GM18868 (cell line): Measurements from ENCODE around the gene GPC1.

ENCODE experiments used
- ATAC-seq: cut with Tn5 transposase; IDR thresholded peaks from one replicate; pipeline ENCODE4 v1.9.1; 2021; ENCODE audit warnings: mild to moderate bottlenecking, moderate library complexity; ENCODE audit not compliant: unreplicated experiment

Gene GPC1

DNA sequence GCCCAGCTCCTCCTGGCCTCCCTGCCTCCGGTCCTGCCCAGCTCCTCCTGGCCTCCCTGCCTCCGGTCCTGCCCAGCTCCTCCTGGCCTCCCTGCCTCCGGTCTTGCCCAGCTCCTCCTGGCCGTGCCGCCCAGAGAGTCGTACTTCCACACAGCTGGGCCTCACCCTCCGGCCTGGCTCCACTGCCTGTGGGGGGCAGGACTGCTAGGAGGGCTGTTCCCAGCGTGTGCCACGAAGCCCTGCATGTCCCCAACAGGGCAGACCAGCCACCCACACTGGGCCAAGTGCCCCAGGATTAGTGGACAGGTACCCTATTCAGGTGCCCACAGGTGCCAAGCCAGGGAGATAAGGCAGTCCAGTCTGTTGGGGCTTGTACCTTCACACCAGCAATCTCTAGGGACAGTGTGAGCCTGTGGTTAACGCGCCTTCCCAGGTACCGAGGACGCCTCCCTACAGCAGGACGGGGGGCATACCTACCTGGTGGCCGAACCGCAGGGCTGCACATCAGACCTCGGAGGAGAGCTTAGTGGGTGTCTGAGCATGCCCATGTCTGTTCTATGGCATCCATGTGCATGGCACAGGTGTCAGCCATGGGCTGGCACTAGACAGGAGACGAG lies 5.3 kb downstream of the GPC1 start:
- ATAC-seq: no peak

GRCh38 chr2:240441326-240441992 lies 6.0 kb downstream of the GPC1 start:
- ATAC-seq: no peak

GRCh38 chr2:240441993-240442411 lies 6.5 kb downstream of the GPC1 start:
- no peak for ATAC-seq

GRCh38 chr2:240442891-240443715 lies 7.6 kb downstream of the GPC1 start:
- ATAC-seq: no peak

DNA sequence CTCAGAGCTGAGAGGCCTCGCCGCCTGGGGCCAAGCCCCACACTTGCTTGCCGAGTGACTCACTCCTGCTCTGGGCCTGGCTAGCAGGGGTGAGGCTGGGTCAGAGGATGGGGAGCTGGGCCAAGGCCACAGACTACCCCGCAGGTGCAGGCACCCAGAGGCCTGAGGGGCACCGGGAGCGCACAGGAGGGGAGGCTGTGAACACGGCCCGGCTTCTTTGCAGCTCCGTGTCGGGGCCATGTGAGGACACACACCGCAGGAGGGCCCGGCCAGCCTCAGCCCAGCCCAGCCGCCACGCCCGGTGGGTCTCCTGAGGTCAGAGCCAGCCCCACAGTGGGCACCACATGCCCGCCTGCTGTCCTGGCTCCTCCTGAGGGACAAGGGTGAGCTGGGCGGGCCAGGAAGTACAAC lies 8.4 kb downstream of the GPC1 start:
- ATAC-seq: no peak

DNA sequence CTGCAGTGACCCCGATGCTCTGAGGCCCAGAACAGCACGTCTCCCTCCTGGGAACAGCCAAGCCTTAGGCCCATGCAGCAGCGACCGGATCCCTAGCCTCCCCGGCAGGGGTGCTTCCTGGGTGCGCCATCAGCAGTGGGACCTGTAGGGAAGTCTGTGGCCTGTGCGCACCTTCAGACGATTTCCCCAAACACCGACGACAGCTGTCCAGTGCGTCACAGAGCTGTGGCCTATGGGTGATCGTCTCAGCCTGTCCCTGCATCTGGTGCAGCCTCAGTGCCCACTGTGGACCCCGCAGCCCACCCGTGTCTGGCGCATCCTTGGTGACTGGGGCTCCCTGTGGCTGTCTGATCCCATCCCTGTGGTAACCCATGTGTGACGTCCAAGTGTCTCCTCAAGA lies 9.0 kb downstream of the GPC1 start:
- ATAC-seq: no peak

GRCh38 chr2:240445961-240446663 lies 10.6 kb downstream of the GPC1 start:
- no peak for ATAC-seq

GRCh38 chr2:240446664-240447175 lies 11.3 kb downstream of the GPC1 start:
- no peak for ATAC-seq

DNA sequence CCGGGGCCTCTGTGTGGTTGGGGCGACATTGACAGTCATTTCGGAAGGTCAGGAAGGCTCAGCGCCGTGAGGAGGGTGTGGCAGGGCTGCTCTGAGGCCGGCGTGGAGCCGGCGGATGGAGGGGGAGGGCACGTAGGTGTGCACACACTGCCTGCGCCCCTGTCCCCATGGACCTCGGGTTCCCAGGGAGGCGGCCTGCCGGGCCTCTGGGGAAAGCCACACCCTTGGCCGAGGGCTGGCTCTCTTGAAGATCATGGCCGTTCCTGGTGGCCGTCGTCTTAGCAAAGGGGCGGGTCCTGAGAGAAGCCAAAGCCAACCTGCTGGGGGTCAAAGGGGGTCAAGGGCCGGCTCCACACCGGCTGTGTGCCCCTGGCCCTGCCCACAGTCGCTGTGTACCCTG lies 11.9 kb downstream of the GPC1 start:
- ATAC-seq: no peak

DNA sequence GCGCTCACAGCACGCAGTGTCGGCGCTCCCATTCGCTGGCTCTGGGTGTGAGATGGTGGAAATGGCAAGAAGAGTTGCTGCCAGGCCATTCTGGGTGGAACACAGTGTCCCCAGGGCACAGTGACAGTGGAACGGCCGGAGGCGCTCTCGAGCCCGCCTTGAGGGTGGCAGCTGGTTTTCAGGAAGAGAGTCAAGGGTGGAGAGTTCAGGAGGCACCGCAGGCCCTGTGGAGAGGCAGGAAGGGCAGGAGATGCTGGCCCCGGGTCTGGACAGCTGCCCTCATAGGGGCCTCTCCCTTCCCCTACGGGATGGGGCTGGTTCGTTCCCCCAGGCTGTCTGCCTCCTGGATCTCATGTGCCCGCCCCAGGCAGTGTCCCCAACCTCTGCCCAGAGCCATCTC lies 12.5 kb downstream of the GPC1 start:
- no peak for ATAC-seq

- ATAC-seq: no peak
Measured at GRCh38 chr2:240448387-240449274, 13.2 kb downstream of the GPC1 start.

GRCh38 chr2:240449764-240450531 lies 14.5 kb downstream of the GPC1 start:
- ATAC-seq: no peak

DNA sequence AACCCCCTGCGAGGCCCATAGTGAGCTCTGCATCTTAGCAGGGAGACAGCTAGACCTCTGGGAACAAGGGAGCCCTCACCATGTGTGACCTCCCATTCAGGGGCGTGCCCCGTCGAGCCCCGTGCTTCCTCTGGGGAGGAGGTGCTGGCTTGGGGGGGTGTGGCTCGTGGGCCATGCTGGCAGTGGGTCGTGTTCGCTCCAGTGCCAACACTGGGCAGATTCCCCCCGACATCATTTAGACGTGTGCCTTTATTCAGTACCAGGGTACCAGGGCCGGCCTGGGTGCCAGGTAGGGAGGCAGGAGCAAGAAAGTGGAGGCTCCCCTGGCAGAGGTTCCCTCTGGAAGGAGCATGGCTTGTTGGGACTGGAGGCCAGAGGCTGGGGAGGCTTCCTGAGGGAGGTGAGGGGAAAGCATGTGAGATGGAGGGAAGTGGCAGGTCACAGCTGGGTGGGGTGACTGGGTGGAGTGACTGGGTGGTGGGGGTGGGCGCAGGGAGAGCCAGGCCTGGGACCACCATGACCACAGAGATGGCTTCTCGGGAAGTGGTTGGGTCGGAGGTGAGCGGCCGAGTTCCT lies 15.2 kb downstream of the GPC1 start:
- no peak for ATAC-seq

- no peak for ATAC-seq
Measured at GRCh38 chr2:240451108-240451611, 15.7 kb downstream of the GPC1 start.

GRCh38 chr2:240451791-240452461 lies 16.5 kb downstream of the GPC1 start:
- no peak for ATAC-seq

DNA sequence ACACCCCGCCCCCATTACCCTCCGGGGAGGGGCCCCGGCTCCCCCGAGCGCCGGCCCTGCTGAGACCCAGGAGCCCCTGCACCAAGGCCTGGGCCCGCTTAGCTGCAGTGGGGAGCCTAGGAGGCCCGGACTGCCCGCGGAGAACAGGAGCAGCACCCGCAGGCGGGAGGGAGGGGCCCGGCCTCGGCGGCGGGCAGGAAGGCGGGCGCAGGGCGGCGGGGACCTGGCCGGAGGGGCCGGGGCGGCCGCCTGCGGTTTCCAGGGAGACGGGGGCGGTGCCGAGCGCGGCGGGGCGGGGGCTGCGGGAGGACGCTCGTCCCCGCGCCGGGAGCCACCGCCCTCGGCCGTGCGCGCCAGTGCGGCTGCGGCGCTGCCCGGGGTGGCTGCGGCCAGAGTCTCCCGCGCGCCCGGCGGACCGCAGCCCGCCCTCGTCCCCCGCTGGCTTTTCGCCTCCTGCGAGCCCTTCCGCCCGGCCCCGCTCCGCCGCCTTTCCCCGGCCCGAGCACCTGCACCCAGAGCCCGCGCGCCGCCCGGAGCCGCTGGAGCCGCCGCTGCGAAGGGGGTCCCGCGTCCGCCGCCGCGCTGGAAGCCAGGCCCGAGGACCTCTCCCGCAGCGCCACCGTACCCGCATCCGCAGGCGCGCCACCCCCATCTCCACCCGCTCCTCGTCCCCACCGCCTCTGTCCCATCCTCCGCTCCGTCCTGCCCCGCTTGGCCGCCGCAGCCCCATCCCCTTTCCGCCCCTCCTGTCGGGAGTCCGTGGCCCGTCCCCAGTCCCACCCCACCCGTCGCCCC lies 17.2 kb downstream of the GPC1 start:
- ATAC-seq: no peak

GRCh38 chr2:240453461-240454105 lies 18.1 kb downstream of the GPC1 start:
- ATAC-seq: no peak
